D721Med (cell line): ENCODE results near the gene CCDC15.

ENCODE experiments used
- DNase-seq: peaks from one replicate; pipeline ENCODE4 v3.0.0; 2011; ENCODE audit warnings: low spot score; ENCODE audit not compliant: insufficient read length
- FAIRE-seq: peaks from 2 replicates; lab custom pipeline; 2011; peaks lifted over from hg19 to GRCh38; lab: Jason Lieb, UNC
- TF ChIP-seq, protein P1 (sequence below): IDR thresholded peaks from 2 replicates; pipeline ENCODE4 v1.5.1; 2012; ENCODE audit warnings: mild to moderate bottlenecking, control low read depth; ENCODE audit not compliant: insufficient read depth; ENCODE audit errors: missing control alignments

CCDC15 gene, protein sequence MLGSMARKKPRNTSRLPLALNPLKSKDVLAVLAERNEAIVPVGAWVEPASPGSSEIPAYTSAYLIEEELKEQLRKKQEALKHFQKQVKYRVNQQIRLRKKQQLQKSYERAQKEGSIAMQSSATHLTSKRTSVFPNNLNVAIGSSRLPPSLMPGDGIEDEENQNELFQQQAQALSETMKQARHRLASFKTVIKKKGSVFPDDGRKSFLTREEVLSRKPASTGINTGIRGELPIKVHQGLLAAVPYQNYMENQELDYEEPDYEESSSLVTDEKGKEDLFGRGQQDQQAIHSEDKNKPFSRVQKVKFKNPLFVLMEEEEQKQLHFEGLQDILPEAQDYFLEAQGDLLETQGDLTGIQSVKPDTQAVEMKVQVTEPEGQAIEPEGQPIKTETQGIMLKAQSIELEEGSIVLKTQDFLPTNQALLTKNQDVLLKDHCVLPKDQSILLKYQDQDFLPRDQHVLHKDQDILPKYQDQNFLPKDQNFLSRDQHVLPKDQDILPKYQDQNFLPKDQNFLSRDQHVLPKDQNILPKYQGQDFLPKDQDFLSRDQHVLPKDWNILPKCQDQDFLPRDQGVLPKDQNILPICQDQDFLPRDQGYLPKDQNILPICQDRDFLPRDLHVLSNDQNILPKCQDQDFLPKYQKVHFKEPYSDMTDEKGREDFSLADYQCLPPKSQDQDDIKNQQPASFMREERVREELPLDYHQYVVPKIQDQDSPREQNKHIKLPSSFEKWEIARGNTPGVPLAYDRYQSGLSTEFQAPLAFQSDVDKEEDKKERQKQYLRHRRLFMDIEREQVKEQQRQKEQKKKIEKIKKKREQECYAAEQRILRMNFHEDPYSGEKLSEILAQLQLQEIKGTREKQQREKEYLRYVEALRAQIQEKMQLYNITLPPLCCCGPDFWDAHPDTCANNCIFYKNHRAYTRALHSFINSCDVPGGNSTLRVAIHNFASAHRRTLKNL

DNA sequence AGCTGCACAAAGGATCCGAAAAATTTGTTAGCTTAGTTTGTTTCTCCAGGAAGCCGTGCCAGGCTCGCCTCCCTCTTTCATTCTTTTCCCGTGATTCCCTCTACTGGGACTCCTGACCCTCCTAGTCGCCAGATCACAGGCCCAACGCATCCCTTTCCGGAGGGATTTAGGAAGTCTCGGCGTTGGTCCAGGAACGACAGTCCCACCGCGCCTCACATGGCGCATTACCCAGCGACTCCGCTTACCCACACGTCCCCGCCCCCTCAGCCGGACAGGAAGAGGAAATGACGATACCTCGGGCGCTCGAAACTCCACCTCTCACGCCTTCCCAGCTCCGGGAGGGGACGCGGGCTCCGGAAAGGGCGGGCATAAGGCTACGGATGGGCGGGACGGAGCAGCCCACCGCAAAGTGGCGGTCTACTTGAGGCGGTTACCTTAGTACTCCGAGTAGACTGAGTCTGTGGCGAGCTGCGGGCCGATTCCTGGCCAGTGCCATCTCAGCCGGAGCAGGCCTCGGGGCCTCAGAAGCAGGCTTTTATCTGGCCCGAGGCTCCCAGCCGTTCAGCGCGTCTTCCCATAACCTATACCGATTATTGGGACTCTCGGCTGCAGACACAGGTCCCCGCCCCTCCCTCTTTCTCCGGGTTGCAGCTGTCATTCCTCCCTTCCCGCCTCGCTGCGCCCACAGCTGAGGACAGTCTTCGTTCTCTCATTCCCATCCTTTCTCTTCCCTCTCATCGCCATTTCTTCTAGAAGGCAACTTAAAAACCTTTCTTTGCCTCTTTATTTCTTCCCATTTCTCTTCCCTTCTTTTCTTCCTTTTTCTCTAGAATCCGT lies at the start of gene CCDC15:
CCDC15 (plus strand) TSS at position 450 of the 837 bp plus-strand sequence. CDS start 531 bp downstream, outside the sequence.
- TF ChIP-seq, protein P1, sequence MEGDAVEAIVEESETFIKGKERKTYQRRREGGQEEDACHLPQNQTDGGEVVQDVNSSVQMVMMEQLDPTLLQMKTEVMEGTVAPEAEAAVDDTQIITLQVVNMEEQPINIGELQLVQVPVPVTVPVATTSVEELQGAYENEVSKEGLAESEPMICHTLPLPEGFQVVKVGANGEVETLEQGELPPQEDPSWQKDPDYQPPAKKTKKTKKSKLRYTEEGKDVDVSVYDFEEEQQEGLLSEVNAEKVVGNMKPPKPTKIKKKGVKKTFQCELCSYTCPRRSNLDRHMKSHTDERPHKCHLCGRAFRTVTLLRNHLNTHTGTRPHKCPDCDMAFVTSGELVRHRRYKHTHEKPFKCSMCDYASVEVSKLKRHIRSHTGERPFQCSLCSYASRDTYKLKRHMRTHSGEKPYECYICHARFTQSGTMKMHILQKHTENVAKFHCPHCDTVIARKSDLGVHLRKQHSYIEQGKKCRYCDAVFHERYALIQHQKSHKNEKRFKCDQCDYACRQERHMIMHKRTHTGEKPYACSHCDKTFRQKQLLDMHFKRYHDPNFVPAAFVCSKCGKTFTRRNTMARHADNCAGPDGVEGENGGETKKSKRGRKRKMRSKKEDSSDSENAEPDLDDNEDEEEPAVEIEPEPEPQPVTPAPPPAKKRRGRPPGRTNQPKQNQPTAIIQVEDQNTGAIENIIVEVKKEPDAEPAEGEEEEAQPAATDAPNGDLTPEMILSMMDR = no peak
- FAIRE-seq (no peak), DNase-seq (peak; percentile 61)

DNA sequence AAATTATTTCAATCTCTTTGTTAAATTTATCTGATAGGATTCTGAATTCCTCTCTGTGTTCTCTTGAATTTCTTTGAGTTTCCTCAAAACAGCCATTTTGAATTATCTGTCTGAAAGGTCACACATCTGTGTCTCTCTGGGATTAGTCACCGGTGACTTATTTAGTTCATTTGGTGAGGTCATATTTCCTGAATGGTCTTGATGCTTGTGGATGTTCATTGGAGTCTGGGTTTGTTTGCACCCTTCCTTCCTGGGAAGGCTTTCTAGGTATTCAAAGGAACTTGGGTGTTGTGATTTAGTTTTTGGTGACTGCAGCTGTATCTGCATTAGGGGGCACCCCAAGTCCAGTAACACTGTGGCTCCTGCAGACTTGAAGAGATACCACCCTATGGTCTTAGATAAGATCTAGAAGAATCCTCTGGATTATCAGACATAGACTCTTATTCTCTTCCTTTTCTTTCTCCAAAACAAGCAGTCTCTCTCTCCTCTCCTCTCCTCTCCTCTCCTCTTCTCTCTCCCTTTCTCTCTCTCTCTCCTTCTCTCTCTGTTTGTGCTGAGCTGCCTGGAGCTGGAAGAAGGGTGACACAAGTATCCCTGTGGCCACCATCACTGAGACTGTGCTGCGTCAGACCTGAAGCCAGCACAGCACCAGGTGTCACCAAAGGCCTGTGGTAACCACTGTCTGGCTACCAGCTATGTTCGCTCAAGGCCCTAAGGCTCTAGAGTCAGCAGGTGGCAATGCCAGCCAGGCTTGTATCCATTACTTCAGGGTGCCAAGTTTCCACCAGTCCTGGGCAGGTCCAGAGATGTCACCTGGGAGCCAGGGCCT lies 38.2 kb upstream of the CCDC15 start:
- FAIRE-seq (no peak), DNase-seq (no peak)
- TF ChIP-seq, protein P1 = no peak

DNA sequence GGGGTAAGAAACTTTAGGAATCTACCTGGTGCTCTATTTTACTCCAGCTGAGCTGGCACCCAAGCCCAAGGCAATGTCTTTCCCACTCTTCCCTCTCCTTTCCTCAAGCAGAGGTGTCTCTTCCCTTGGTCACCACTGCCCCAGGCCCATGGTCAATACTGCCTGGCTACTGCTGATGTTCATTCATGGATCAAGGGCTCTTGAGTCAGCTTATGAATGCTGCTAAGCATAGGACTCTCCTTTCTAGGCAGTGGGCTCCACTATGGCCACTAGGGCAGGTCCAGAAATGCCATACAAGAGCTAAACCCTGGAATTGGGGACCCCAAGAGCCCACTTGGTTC lies 37.7 kb upstream of the CCDC15 start:
- no peak for FAIRE-seq

DNA sequence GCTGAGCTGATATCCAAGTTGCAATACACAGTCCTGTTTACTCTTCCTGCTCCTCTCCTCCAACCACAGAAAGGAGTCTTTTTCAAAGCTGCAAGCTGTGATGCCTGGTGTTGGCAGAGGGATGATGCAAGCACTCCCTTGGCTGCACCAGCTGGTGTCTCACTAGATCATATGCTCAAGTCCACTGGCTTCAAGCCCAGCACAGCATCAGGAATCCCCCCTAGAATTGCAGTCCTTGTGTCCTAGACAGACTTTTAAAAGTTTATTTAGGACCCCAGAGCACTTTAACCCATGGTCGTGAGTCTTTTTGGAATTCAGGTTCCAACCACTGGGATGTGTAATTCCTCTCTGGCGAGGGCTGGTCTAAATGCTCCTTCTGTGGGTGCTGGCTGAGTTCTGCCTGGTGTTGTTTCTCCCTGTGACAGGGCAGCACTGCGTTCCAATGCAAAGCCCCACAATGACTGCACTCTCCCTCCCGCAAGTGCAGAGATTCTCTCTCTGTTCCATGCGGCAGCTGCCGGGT lies 36.8 kb upstream of the CCDC15 start:
- FAIRE-seq = no peak
- TF ChIP-seq, protein P1 = no peak
- DNase-seq = no peak

More for the DNA sequence above, 37.7 kb upstream of the CCDC15 start:
- TF ChIP-seq, protein P1 = no peak
- DNase-seq = no peak

- FAIRE-seq (no peak), DNase-seq (no peak)
- TF ChIP-seq, protein P1 = no peak
These were observed 35.1 kb upstream of the CCDC15 start, which contains the start of gene HEPN1 for GRCh38 chr11:124918950-124919349. Gene HEPN1, plus strand, starts transcription at chr11:124919250.

GRCh38 chr11:124919898-124920297 lies 34.1 kb upstream of the CCDC15 start:
- FAIRE-seq = no peak
- TF ChIP-seq, protein P1 = no peak
- no peak for DNase-seq
